MM.1S (cell line): ENCODE data around the gene TNFRSF6B.

Experiments
- CTCF ChIP-seq: fragments of 300-600 bp; sonication (generic); IDR thresholded peaks from 2 replicates; pipeline ENCODE4 v1.5.1; 2016; ENCODE audit warnings: antibody characterized with exemption, low read length, mixed read lengths
- EZH2 ChIP-seq: fragments of 300-600 bp; sonication (generic); optimal IDR thresholded peaks from 2 replicates; pipeline ENCODE3; 2017; ENCODE audit warnings: low read depth, mild to moderate bottlenecking, antibody characterized with exemption, low read length, mixed read lengths
- EZH2phosphoT487 ChIP-seq: fragments of 300-600 bp; sonication (generic); IDR thresholded peaks from 2 replicates; pipeline ENCODE4 v1.6.1; 2018; ENCODE audit warnings: antibody characterized with exemption, low read length

GRCh38 chr20:63663332-63664066 is 33.0 kb upstream of the TNFRSF6B start:
- TF ChIP-seq CTCF (no peak), EZH2 (no peak), EZH2phosphoT487 (no peak)
